GM13976 (cell line): ENCODE data around the gene ZNF385A.

Experiments used
- DNase-seq: peaks from one replicate; pipeline ENCODE4 v3.0.0; 2012; ENCODE audit warnings: low spot score
- in situ Hi-C: fragments of 300-500 bp; cut with MboI; formaldehyde crosslinking; loops from one replicate; pipeline ENCODE4 v1.12.0; 2022; ENCODE audit warnings: low sequenced_read_pairs, mixed read lengths, inconsistent platforms; ENCODE audit not compliant: unreplicated experiment
- TF ChIP-seq, protein P1 (sequence below): IDR thresholded peaks from 2 replicates; pipeline ENCODE4 v1.5.1; 2012; ENCODE audit warnings: borderline replicate concordance, mild to moderate bottlenecking; ENCODE audit not compliant: insufficient read depth; ENCODE audit errors: extremely low read depth, missing control alignments, control extremely low read depth

The ZNF385A gene

DNA sequence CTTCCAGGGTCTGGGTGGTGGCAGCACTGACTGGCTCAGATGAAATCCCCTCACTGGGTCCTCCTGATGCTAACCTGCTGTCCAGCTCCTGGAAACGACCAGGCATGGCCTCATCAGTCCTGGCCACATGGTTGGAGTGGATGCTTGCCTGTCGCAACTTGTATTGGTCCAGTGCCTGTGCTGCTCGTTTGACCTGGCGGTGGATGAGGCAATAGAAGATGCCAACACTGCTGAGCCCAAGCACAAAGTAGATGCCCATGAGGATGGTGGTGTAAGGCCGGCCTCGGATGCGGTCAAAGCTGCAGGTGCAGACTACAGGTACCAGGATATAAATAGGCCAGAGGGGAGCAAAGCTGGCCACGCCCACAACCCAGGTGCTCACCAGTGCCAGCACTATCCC, 21.5 kb downstream of the ZNF385A start:
- DNase-seq, result no peak
- in situ Hi-C loops, result loop anchor here (10.0 kb wide), 1 partner anchor 68 kb away; no protein-coding TSS in a partner anchor
- TF ChIP-seq, protein P1, sequence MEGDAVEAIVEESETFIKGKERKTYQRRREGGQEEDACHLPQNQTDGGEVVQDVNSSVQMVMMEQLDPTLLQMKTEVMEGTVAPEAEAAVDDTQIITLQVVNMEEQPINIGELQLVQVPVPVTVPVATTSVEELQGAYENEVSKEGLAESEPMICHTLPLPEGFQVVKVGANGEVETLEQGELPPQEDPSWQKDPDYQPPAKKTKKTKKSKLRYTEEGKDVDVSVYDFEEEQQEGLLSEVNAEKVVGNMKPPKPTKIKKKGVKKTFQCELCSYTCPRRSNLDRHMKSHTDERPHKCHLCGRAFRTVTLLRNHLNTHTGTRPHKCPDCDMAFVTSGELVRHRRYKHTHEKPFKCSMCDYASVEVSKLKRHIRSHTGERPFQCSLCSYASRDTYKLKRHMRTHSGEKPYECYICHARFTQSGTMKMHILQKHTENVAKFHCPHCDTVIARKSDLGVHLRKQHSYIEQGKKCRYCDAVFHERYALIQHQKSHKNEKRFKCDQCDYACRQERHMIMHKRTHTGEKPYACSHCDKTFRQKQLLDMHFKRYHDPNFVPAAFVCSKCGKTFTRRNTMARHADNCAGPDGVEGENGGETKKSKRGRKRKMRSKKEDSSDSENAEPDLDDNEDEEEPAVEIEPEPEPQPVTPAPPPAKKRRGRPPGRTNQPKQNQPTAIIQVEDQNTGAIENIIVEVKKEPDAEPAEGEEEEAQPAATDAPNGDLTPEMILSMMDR, result no peak

DNA sequence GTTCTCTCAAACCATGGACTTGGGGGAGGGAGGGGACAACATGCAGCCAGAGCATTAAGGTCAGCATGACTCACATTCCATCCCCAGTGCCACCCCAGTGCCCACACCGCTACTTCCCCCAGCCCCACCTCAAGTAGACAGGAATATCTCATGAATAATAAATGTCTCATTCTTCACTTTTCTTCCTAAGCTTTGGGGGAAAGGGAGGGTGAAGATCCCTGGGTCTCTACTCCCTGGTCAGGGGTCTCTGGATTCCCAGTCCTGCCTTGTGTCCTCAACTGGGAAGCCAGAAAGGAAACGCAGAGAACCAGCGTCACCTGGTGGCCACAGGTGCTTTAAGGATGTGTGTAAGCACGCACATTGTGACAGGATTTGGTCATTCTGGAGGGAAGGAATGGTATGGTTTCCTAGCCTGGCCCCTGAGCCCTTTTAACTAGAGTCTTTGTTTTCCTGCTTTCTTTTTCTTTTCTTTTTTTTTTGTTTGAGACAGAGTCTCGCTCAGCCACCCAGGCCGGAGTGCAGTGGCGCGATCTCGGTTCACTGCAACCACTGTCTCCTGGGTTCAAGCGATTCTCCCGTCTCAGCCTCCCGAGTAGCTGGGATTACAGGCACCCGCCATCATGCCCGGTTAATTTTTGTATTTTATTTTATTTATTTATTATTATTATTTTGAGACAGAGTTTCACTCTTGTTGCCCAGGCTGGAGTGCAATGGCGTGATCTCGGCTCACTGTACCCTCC, 23.6 kb downstream of the ZNF385A start:
- in situ Hi-C loops, result loop anchor here (10.0 kb wide), 1 partner anchor 66 kb away; no protein-coding TSS in a partner anchor
- TF ChIP-seq, protein P1, result peak; percentile 89
- DNase-seq, result peak; percentile 59

DNA sequence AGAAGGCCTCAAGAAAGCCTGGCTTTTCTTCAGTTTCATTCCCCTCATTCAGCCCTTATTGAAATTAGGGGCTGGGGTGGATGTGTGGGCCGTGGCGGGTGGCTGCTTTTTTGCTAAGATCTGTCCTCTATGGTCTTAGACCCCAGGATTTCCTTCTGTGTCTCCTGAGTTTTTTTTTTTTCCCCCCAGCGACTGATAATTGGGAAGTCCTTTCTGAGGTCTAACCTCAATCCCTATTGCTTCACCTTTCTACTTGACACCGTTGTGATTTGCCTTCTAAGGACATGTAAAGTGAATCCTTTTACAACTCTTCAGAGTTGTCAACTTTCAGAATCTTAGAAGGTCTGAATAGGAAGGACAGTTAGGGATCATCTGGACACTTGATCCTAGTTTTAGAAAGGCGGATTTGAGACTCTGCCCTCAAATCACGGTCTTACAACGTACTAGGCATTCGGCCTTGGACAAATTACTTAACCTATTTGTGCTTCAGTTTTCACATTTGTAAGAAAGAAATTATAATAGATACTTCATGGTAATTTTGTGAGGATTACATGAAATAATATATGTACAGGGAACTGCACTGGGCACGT, 24.7 kb downstream of the ZNF385A start:
- TF ChIP-seq, protein P1, result no peak
- in situ Hi-C loops, result loop anchor here (10.0 kb wide), 1 partner anchor 65 kb away; no protein-coding TSS in a partner anchor
- DNase-seq, result no peak

DNA sequence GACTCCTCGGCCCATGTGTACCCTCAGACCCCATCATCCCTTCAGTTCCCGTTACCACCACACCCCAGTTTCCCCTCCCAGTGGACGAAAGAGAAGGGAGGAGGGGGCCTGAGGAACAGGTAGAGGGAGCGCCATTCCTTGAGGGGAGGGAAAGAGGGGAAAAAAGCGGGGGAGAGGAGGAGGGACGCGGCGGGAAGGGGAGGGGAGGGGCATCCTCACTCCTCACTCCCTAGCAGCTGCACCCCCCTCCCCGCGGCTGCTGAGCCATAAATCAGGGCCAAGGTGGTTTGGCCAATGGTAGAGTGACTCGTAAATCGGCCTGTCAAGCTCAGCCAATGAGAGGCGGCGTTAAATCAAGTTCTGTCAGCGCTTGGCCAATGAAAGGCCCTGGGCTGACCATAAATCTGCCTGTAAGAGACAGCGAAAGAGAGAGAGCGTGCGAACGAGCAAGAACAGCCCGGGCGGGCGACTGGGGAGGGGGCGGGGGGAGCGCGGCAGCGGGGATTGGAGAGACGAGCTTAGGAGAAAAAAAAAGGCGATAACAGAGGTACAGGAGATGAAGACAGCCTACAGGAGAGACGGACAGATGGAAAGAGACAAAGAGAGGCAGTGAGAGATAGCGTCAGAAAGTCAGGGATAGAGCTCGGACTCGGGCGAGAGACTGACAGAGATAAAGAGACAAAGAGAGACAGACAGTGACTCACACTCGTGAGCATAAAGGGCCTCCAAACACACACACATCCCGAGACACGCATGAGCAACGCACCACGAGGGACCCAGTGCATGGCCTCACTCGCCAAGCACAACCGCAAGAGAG, 25.4 kb downstream of the ZNF385A start:
- in situ Hi-C loops, result no loop called here
- peak; percentile 95 for DNase-seq
- TF ChIP-seq, protein P1, result no peak

DNA sequence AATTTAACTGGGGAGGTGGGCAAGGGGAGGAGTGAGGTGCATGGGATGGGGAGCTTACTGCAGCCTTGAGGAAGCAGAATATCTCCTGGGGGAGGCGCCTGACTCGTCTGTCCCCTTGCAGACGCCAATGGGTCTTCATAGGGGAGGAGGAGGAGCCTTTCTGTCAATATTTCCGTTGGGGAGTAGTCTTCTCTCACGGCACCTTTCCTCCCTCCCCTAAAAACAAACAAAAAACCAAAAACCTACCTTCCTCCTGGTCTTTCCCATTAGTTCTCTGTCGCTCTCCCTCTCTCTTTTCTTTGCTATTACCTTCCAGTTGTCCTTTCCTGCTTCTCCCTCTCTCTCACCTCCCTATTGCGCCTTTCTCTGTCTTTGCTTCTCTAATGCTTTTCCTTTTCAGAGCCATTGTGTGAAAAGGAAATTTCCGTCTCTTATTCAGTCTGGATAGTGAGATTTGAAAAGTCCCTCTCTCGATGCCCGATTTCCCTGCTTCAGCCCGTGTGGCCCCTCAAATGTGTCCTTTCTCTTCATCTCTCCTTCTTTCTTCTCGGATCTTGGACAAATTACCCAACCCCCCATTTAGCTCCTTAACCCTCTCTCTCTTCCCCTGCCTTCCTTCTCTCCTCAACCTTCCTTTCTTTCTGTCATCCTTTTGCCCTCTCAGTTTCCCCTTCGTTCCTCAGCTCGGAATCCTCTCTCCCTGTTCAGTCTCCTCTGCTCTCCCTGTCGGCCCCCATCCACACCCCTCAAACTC, 26.2 kb downstream of the ZNF385A start:
- in situ Hi-C loops, result no loop called here
- peak; percentile 75 for DNase-seq

More for the DNA sequence above, 26.2 kb downstream of the ZNF385A start:
- TF ChIP-seq, protein P1, result no peak
